Fibroblast of skin of left biceps (primary cell): ENCODE measurements around the gene RASGRF1.
"Not testable (repeated sequence)": the region's sequence is repeated elsewhere in the genome, so short reads cannot be mapped to it uniquely, and the experiment has no call there.

Experiments
- DNase-seq, 2 experiments: peaks; one replicate each; pipeline ENCODE4 v3.0.0-alpha.2; 2013; ENCODE audit warnings: low read depth in 2 of 2

The RASGRF1 gene

GRCh38 chr15:79009379-79009778 lies 81.2 kb downstream of the RASGRF1 start:
- no peak for DNase-seq

GRCh38 chr15:79008659-79009058 lies 81.9 kb downstream of the RASGRF1 start:
- no peak for DNase-seq

- peak in 1 of 2 experiments; percentile 6 for DNase-seq
Measured at GRCh38 chr15:79007066-79007465, 83.5 kb downstream of the RASGRF1 start.

- DNase-seq: no peak
Measured at GRCh38 chr15:79006071-79006470, 84.5 kb downstream of the RASGRF1 start.

- peak; percentile 25 to 30 for DNase-seq
Measured at GRCh38 chr15:79004336-79004735, 86.2 kb downstream of the RASGRF1 start.

- no peak for DNase-seq
Measured at GRCh38 chr15:79003896-79004295, 86.7 kb downstream of the RASGRF1 start.

GRCh38 chr15:79003301-79003700 lies 87.3 kb downstream of the RASGRF1 start:
- no peak for DNase-seq

GRCh38 chr15:79002581-79002980 lies 88.0 kb downstream of the RASGRF1 start:
- DNase-seq: no peak

GRCh38 chr15:78999636-79000035 lies 90.9 kb downstream of the RASGRF1 start:
- no peak for DNase-seq

GRCh38 chr15:78998526-78998925 lies 92.1 kb downstream of the RASGRF1 start:
- no peak for DNase-seq

GRCh38 chr15:78997981-78998499 lies 92.5 kb downstream of the RASGRF1 start:
- no peak for DNase-seq

GRCh38 chr15:78996894-78997275 lies 93.7 kb downstream of the RASGRF1 start:
- no peak for DNase-seq

GRCh38 chr15:78995921-78996893 lies 94.4 kb downstream of the RASGRF1 start:
- DNase-seq: no peak

GRCh38 chr15:78995161-78995560 lies 95.4 kb downstream of the RASGRF1 start:
- DNase-seq: not testable (repeated sequence)

GRCh38 chr15:78993931-78994530 lies 96.5 kb downstream of the RASGRF1 start:
- DNase-seq: no peak

- DNase-seq: no peak
Measured at GRCh38 chr15:78993257-78993930, 97.2 kb downstream of the RASGRF1 start.

- no peak for DNase-seq
Measured at GRCh38 chr15:78992416-78993256, 97.9 kb downstream of the RASGRF1 start.

- no peak for DNase-seq
Measured at GRCh38 chr15:78991879-78992278, 98.7 kb downstream of the RASGRF1 start.

GRCh38 chr15:78991476-78991875 lies 99.1 kb downstream of the RASGRF1 start:
- no peak for DNase-seq

GRCh38 chr15:78990278-78990677 lies 100.3 kb downstream of the RASGRF1 start:
- no peak for DNase-seq

- no peak for DNase-seq
Measured at GRCh38 chr15:78989701-78990240, 100.8 kb downstream of the RASGRF1 start.
